Stimulated activated CD8-positive, alpha-beta memory T cell treated with anti-CD3 and anti-CD28 coated beads, Interleukin-12 subunit alpha, Interleukin-12 subunit beta, amount 100 ng/mL, for 24 hours (primary cell): ENCODE results near the gene ZPBP2.
"Not testable (repeated sequence)": the region's sequence is repeated elsewhere in the genome, so short reads cannot be mapped to it uniquely, and the experiment has no call there.

ENCODE experiments used
- DNase-seq: peaks from one replicate; pipeline ENCODE4 v3.0.0-alpha.2; 2020; ENCODE audit errors: extremely low read depth

Gene ZPBP2, protein sequence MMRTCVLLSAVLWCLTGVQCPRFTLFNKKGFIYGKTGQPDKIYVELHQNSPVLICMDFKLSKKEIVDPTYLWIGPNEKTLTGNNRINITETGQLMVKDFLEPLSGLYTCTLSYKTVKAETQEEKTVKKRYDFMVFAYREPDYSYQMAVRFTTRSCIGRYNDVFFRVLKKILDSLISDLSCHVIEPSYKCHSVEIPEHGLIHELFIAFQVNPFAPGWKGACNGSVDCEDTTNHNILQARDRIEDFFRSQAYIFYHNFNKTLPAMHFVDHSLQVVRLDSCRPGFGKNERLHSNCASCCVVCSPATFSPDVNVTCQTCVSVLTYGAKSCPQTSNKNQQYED

DNA sequence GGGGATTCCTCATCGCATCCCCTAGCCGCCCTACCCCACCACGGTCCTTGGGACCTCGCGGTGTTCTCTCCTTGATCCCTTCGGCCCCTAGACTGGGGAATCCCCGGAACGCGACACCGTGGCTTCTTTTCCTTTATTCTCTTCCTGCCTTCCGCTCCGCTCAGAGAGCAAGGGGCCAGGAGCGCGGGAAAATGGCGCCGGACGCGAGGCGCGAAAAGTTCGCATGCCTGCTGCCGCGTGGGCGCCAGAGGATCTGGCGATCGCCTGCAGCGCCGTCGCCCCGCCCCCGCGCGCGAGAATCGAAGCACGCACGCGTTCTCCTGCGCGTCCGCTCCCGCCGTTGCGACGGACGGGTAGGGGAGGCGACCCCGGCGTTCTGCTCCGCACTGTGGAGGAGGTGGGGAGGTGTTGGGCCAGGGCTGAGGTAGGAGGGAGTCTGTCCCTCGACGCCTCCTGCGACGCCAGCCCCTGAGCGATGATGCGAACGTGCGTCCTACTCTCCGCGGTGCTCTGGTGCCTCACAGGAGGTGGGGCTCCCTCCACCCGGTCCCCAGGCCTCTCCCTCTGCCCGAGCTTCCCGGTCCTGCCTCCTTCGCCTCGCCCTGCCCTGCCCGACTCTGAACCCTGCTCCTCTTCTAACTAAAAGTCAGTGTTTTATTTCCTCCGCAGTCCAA lies at the start of gene ZPBP2:
ZPBP2 (plus strand) TSS at position 323 of the 674 bp plus-strand sequence; CDS start at position 476, 153 bp downstream.
- no peak for DNase-seq

DNA sequence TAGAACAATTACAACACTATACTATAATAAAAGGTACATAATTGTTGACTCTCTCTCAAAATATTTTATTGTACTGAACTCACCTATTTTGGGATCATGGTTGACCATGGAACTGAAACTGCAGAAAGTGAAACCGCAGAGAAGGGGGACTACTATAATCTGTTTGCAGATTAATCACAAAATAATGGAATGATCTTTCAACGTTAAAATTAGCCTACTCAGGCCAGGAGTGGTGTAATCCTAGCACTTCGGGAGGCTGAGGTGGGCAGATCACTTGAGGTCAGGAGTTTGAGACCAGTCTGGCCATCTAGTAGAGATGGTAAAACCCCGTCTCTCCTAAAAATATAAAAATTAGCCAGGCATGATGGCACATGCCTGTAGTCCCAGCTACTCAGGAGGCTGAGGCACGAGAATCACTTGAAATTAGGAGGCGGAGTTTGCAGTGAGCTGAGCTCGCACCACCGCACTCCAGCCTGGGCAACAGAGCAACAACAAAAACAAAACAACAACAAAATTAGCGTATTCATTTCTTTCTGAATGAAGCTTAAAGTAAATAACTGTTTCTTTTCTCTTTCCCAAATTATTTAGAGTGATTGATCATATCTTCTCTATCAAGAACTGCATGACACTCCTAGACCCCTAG lies 49.5 kb upstream of the ZPBP2 start:
- no peak for DNase-seq

DNA sequence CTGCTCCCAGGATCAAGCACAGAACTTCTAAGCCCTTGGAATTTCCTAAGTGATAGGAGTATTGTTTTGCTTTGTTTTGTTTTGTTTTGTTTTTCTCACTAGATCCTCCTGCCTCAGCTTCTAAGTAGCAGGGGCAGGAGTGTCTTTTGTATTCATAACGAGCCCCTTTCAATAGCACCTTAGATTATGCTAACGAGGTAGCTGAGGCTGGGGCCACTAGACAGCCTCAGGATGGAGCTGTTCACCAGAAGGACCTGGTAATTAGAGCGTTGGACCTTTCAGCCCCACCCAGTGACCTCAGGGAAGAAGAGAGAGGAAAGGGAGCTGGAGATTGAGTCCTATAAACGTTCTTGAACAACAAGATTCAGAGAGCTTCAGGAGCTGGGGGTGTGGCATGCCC lies 47.5 kb upstream of the ZPBP2 start:
- no peak for DNase-seq

DNA sequence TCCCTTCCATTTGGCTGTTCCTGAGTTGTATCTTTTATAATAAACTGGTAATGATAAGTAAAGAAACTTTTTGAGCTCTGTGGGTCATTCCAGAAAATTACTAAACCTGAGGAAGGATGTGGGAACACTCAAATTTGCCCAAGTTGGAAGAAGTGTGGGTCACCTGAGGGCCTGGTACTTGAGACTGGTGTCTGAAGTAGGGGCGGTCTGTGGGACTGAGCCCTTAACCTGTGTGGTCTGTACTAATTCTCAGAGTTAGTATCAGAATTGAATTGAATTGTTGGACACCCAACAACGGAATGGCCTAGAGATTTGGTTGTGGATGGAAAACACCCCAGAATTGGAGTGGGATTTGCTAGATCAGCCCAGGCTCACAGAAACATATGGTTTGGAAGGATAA lies 47.0 kb upstream of the ZPBP2 start:
- DNase-seq: no peak

DNA sequence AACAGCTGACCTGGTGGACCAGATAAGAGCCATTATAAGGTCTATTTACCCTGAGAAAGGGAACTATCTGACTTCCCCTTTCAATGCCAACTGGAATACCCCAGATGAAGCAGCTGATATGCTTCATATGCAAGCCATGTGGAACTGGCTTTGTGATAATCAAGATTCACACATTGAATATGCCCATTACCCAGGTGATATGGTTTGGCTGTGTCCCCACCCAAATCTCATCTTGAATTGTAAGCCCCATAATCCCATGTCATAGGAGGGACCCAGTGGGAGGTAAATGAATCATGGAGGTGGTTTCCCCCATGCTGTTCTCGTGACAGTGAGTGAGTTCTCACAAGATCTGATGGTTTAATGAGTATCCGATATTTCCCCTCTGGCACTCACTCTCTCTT lies 46.0 kb upstream of the ZPBP2 start:
- DNase-seq: no peak

DNA sequence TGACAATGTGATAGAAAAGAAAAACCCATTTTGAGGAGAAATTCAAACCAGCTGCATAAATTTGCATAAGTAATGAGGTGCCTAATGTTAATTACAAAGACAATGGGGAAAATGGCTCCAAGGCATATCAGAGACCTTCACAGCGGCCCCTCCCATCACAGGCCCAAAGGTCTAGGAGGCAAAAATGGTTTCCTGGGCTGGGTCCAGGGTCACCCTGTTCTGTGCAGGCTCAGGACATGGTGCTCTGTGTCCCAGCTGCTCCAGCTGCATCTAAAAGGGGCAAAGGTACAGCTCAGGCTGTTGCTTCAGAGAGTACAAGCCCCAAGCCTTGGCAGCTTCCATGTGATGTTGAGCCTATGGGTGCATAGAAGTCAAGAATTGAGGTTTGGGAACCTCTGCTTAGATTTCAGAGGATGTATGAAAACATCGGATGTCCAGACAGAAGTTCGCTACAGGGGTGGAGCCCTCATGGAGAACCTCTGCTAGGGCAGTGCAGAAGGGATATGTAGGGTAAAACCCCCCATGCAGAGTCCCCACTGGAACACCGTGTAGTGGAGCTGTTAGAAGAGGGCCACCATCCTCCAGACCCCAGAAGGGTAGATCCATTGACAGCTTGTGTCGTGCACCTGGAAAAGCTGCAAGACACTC lies 44.5 kb upstream of the ZPBP2 start:
- DNase-seq: no peak

DNA sequence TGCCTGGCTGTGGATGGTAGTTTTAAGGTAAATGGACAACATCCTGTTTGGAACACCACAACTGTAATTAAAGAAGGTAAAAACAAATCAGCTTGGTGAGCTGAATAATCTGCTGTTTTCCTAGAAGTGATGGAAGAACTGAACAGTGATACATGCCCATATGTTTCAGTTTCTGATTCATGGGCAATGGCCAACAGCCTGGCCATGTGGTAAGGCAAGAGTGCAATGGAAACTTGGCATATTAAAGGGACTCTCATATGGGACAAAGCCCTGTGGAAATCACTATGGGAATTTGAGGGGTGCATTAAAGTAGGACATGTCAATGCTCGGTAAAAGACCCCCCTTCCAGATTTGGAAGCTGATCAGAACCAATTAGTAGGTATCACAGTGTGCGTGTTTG lies 41.7 kb upstream of the ZPBP2 start:
- no peak for DNase-seq

DNA sequence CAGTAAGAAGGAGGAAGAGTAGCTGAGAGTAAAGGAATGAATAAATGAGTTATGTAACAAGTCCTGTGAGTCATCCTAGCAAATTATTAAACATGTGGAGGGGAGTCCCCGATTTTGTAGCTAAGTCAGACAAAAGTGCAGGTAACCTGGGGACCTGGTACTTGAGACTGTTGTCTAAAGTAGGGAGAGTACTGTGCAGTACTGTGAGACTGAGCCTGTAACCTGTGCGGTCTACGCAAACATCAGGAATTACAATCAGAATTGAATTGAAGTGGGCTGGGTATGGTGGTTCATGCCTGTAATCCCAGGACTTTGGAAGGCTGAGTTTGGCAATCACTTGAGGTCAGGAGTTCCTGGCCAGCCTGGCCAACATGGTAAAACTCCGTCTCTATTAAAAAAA lies 39.6 kb upstream of the ZPBP2 start:
- DNase-seq: no peak

DNA sequence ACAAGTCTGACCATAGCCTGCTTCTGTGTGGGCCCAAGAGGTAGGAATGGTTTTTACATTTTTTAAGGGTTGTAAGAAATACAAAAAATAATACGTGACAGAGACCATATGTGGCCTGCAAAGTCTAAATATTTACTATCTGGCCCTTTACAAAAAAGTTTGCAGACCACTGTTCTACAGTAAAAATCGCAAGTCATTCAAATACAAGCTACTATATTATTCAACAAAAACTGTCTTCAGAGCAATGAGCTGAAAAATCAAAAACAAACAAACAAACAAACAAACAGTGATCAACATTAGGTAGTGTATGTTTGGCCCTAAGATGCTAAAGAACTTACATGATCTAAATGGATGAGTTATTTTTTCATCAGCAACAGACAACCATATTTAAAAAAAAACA lies 36.4 kb upstream of the ZPBP2 start:
- no peak for DNase-seq

DNA sequence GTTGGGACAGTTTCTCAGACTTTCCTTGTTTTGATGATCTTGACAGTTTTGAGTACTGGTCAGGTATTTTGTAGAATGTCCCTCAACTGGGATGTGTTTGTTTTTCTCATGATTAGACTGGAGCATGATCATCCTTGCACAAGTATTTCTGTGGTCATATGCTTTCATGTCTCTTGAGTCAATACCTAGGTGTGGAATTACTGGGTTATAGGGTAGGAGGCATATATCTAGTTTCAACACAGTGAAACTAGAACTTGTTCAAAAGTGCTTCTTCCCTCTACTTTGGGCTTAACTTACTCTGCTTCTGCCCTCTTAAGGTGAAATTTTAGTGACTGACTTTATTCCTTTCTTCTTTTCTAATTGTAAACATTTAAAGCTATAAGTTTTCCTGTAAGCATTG lies 34.0 kb upstream of the ZPBP2 start:
- no peak for DNase-seq

DNA sequence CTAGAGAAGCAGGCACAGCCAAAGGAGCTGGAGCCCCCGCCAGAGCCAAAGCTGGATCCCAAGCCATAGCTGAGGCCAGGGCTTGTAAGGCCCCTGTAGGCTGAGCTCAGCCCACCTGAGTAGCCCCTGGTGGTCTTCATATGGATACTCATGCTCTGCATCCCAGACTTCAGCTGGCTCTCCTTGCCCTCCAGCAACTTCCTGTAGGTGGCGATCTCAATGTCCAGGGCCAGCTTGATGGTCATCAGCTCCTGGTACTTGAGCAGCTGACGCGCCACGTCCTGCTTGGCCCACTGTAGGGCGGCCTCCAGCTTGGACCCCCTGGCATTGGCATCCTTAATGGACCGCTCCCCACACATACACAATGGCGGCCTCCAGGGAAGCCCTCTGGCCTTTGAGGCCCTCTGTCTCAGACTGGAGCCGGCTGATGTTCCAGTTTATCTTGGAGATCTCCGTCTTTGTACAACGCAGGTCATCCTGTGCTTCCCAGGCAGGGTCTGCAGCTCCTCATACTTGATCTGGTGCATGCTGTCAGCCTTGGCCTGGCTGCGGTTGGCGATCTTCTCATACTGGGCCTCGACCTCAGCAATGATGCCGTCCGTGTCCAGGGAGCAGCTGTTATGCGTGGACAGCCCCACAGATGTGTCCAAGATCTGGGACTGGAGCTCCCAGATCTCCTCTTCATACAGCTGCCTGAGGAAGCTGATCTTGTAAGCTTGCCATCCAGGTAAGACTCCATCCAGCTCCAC lies 32.8 kb upstream of the ZPBP2 start:
- no peak for DNase-seq

DNA sequence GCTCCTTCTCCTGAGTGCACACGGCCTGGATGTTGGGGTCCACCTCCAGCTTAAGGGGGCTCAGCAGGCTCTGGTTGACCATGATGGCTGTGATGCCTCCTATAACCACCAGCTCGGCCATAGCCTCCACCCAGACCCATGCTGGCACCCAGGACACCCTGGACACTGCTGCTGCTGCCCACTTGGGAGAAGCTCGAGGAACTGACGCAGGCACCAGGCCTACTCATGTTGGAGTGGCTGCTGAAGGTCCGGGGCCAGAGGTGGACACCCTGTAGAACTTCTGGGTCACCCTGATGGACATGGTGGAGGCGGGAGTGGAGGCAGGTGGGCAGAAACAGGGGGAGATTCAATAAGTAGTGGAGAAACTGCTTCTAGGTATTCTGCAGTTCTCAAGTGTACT lies 31.9 kb upstream of the ZPBP2 start:
- DNase-seq: no peak

DNA sequence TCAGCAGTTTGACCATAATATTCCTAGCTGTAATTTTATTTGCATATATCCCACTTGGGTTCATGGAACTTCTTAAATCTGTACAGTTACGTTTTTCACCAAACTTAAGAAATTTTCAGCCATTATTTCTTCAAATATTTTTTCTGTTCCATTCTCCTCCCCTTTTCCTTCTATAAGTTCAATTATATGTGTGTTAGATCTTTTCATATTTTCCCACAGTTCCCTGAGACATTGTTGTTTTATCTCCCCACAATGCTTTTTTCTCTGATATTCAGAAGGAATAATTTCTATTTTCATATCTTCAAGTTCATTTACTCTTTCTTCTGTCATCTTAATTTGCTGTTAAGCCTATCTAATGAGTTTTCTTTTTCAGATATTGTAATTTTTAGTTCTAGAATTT lies 29.9 kb upstream of the ZPBP2 start:
- DNase-seq: no peak

DNA sequence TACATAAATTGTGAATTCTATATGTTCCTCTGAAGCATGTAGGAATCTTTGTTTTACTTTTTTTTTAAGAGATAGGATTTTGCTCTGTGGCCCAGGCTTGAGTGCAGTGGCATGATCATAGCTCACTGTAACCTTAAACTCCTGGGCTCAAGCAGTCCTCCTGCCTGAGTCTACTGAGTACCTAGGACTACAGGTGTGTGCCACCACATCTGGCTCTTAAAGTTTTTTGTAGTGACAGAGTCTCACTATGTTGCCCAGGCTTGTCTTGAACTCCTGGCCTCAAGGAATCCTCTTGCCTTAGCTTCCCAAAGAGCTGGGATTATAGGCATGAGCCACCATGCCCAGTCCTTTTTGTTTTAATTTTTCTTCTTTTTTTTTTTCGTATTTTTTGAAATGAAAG lies 29.2 kb upstream of the ZPBP2 start:
- DNase-seq: no peak

DNA sequence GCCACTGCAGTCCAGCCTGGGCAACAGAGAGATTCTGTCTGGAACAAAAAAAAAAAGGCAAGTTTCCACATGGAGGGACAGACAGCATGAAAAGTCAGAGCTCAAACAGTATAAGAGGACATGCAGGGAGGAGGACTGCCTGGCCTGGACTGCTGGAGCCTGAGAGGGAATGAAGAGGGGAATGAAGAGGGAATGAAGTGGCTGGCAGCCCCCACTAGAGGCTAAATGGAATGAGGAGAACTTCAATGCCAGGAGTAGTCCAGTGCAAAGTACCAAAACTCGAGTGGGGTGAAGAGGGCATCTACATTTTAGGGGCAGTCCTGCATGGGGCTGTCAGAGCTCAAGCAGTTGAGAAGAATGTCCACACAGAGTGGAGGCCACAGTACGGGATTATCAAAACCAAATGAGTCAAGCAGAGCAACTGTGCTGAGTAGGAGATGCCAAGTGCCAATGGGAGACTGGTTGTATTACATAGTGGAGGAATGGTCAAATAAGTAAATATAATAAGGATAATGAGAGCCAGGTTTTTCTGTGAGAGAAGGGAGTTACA lies 26.8 kb upstream of the ZPBP2 start:
- no peak for DNase-seq

DNA sequence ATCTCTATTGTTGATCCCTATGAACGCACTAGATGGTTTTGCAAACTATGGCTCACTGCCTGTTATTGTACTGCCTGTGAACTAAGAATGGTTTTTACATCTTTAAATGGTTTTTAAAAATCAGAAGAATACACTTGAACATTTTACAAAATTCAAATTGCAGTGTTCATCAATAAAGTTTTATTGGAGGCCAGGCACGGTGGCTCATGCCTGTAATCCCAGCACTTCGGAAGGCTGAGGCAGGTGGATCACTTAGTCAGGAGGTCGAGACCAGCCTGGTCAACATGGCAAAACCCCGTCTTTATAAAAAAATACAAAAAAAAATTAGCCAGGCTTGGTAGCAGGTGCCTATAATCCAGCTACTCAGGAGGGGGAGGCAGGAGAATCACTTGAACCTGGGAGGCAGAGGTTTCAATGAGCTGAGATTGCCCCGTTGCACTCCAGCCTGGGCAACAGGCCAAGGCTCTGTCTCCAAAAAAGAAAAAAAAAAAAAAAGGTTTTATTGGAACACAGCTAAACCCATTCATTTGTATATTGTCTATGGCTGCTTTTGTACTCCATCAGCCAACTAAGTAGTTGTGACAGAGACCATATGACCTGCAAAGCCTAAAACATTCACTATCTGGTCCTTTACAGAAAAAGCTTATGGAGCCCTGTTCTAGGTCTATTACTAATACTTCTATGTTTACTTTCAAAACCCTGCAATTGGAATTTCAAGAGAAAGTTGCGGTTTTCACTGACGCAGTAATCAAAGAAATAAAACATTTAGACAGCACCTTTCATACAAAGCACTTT lies 22.8 kb upstream of the ZPBP2 start:
- no peak for DNase-seq

DNA sequence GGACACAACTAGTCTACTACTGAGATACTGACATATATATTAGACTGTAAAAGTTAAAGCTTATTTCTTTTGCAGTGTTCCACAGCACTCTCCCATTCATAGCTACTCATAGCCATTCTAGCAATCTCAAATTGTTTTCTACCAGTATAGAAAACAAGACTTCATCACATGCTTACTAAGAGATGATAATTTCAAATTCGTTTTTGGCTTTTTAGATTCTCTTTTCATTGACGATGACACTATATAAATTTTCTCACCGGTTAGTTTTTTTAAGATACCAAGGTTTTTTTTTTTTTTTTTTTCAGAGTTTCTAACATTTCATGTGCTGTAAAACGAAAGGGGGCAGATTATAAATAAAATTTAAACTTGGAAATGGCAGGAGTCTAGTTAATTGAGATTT lies 21.8 kb upstream of the ZPBP2 start:
- no peak for DNase-seq

DNA sequence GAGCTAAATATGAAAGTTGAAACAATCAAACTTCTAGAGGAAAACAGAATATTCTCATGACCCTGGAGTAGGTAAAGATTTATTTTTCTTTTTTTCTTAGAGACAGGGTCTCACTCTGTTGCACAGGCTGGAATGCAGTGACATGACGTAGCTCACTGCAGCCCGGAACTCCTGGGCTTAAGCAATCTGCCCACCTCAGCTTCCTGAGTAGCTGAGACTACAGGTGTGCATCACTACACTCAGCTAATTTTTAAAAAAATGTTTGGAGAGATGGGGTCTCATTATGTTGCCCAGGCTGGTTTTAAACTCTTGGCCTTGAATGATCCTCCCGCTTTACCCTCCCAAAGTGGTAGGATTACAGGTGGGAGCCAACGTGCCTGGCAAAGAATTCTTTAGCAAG lies 19.4 kb upstream of the ZPBP2 start:
- no peak for DNase-seq

DNA sequence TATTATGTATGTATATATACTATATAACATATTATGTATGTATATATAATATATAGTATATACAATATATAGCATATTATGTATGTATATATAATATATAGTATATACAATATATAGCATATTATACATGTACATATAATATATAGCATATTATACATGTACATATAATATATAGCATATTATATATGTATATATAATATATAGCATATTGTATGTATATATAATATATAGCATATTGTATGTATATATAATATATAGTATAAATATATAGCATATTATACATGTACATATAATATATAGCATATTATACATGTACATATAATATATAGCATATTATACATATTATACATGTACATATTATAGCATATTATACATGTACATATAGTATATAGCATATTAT lies 17.8 kb upstream of the ZPBP2 start:
- not testable (repeated sequence) for DNase-seq

DNA sequence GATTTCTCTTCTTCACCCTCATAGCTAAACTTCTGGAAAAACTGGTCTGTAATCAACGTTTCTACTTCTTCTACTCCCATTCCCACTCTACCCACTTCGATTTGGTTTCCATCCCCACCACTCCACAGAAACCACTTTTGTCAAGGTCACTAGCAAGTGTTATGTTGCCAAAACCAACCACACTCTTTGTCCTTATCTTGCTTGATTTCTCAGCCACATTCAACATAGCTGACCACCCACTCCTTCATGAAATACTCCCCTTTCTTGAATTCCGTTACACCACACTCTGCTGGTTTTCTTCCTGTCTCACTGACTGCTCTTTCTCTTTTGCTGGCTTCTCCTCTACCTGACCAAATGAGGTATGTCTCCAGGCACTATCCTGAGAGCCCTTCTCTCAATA lies 15.8 kb upstream of the ZPBP2 start:
- no peak for DNase-seq

DNA sequence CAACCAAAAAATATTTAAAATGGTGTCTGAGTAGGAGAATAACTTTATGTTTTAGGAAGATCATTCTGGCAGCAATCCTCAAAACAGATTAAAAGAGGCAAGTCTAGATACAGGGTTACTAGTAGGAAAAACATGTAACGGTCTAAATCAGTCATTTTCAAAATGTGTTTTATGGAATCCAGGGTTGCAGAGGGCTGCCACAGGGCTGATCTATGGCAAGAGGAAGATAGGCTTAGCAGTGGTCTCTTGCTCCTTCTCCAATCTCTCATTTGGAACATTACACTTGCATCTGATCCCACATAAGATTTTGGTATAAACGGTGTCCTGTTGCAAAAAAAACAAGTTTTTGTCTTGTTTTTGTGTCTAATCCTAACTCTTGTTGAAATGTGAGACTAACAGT lies 13.1 kb upstream of the ZPBP2 start:
- DNase-seq: no peak
